MCF 10A (cell line): ENCODE measurements around the gene WDFY2. TPM values are rescaled to one million over a fixed set of nuclear protein-coding genes. Genes with fewer than 3 reads are reported as not detected.

Experiments
- BruUV-seq: library from RNA; stranded (reverse); fragments of 400-500 nt; replicated peaks from 2 replicates; lab custom pipeline; 2021; lab: Mats Ljungman, UMichigan
- CTCF ChIA-PET: fragments of 300-600 bp; sonication (Branson Sonifier 250); formaldehyde crosslinking; extraction: SDS; loops from one replicate; lab custom pipeline; 2021; ENCODE audit warnings: antibody characterized with exemption, inconsistent platforms; lab: Yijun Ruan, JAX
- POLR2A ChIA-PET: fragments of 300-600, 350-650 bp; sonication (Branson Sonifier 250); formaldehyde crosslinking; extraction: SDS; loops from one replicate; lab custom pipeline; 2020; ENCODE audit warnings: antibody characterized with exemption, inconsistent platforms; lab: Yijun Ruan, JAX
- DNase-seq: peaks from one replicate; pipeline ENCODE4 v3.0.0-alpha.2; 2018; ENCODE audit not compliant: unreplicated experiment
- H3K27ac Mint-ChIP-seq: one replicate; pipeline ENCODE4 v1.8.0; 2022; ENCODE audit warnings: mild to moderate bottlenecking, low read depth, mixed read lengths; ENCODE audit not compliant: unreplicated experiment
- H3K27me3 Mint-ChIP-seq: one replicate; pipeline ENCODE4 v1.8.0; 2022; ENCODE audit warnings: mixed read lengths; ENCODE audit not compliant: insufficient read depth, unreplicated experiment
- H3K36me3 Mint-ChIP-seq: one replicate; pipeline ENCODE4 v1.8.0; 2022; ENCODE audit warnings: mild to moderate bottlenecking, moderate library complexity, mixed read lengths; ENCODE audit not compliant: insufficient read depth, unreplicated experiment
- H3K4me1 Mint-ChIP-seq: one replicate; pipeline ENCODE4 v1.8.0; 2022; ENCODE audit warnings: mixed read lengths; ENCODE audit not compliant: insufficient read depth, unreplicated experiment
- H3K4me3 Mint-ChIP-seq: one replicate; pipeline ENCODE4 v1.8.0; 2022; ENCODE audit warnings: mild to moderate bottlenecking, moderate library complexity, mixed read lengths; ENCODE audit not compliant: unreplicated experiment
- H3K9me3 Mint-ChIP-seq: one replicate; pipeline ENCODE4 v1.8.0; 2022; ENCODE audit warnings: mixed read lengths; ENCODE audit not compliant: unreplicated experiment
- intact Hi-C: fragments of 100-400 bp; cut with micrococcal nuclease; formaldehyde crosslinking; loops from 2 replicates; pipeline ENCODE4 v1.14.1; 2022
- total RNA-seq: library from RNA; stranded (reverse); gene quantifications from 2 replicates; pipeline ENCODE4 v1.2.3, GENCODE V29; 2022
- TF ChIP-seq, protein P1 (sequence below): fragments of 200-600 bp; IDR thresholded peaks from one replicate; pipeline ENCODE4 v1.8.0; 2022; ENCODE audit warnings: antibody characterized with exemption, mild to moderate bottlenecking; ENCODE audit not compliant: unreplicated experiment

The WDFY2 gene
- total RNA-seq, 1 experiment from 2014 or later: 56.2 TPM

DNA sequence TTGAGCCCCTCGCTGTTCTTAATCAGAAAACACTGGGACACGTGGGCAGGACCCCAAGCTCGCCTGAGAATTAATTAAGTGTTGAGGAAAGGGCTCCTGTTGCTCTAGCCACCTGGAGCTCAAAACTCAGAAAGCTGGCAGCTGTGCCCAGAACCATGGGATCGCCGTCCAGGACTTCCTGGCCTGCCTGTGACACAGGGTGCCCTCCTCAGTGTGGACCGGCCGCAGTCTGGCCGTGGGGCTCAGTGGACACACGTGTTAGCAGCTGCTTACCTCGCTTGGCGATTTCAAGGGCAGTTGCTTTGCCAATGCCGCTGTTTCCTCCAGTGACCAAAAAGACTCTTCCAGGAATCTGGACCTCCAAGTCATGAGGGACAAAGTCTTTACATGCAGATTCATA lies 215.0 kb downstream of the WDFY2 start:
- no peak for DNase-seq
- Mint-ChIP-seq H3K4me1 (peaks cover 11% of the 10 kb centered on the region), H3K4me3 (no peak overlapping the region), H3K27me3 (no peaks in the 10 kb centered on the region), H3K9me3 (no peaks in the 10 kb centered on the region), H3K36me3 (no peaks in the 10 kb centered on the region), H3K27ac (no peak overlapping the region)
- TF ChIP-seq, protein P1, sequence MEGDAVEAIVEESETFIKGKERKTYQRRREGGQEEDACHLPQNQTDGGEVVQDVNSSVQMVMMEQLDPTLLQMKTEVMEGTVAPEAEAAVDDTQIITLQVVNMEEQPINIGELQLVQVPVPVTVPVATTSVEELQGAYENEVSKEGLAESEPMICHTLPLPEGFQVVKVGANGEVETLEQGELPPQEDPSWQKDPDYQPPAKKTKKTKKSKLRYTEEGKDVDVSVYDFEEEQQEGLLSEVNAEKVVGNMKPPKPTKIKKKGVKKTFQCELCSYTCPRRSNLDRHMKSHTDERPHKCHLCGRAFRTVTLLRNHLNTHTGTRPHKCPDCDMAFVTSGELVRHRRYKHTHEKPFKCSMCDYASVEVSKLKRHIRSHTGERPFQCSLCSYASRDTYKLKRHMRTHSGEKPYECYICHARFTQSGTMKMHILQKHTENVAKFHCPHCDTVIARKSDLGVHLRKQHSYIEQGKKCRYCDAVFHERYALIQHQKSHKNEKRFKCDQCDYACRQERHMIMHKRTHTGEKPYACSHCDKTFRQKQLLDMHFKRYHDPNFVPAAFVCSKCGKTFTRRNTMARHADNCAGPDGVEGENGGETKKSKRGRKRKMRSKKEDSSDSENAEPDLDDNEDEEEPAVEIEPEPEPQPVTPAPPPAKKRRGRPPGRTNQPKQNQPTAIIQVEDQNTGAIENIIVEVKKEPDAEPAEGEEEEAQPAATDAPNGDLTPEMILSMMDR: no peak
- ChIA-PET CTCF (interaction anchor here (0.6 to 5.8 kb wide), 14 partner anchors 12 to 1863 kb away, joined by 3 to 49 read pairs (median 16); partner anchors contain the start of gene SPRYD7), POLR2A (interaction anchor here (0.6 to 2.1 kb wide), 5 partner anchors 200 to 349 kb away, joined by 3 to 16 read pairs (median 3); partner anchors contain the start of gene INTS6)
- BruUV-seq: no TSS peak
- intact Hi-C loops: loop anchor here (5.0 to 10.0 kb wide), 3 partner anchors 212 to 514 kb away; partner anchors contain the start of gene INTS6

DNA sequence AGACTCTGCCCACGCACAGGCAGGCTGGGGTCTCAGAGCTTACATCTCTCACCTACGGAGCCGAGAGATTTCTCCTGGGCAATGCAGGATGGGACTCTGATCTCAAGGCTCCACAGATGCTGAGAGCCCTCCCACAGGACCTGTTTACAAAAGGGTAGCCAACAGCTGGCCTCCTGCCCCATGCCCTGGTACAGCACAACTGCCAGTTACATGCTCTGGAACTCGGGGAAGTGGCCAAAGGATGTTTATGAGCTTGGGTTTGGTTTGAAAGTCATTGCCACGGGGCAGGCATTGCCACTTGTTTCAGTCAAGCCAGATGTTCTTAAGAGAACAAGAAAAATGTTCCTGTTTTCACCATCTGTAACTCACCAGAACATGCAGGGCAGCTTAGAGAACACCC lies 216.2 kb downstream of the WDFY2 start:
- BruUV-seq: no TSS peak
- Mint-ChIP-seq H3K4me1 (peaks cover 11% of the 10 kb centered on the region), H3K27me3 (no peaks in the 10 kb centered on the region), H3K27ac (no peak overlapping the region), H3K9me3 (no peaks in the 10 kb centered on the region), H3K4me3 (no peak overlapping the region), H3K36me3 (no peaks in the 10 kb centered on the region)
- ChIA-PET POLR2A (interaction anchor here (0.6 to 3.3 kb wide), 5 partner anchors 348 to 376 kb away, joined by 3 to 16 read pairs (median 4); partner anchors contain the start of gene INTS6), CTCF (interaction anchor here (0.6 to 1.7 kb wide), 18 partner anchors 9 to 675 kb away, joined by 3 to 6 read pairs (median 4); no protein-coding TSS in a partner anchor)
- intact Hi-C loops: no loop called here
- TF ChIP-seq, protein P1: no peak
- no peak for DNase-seq

DNA sequence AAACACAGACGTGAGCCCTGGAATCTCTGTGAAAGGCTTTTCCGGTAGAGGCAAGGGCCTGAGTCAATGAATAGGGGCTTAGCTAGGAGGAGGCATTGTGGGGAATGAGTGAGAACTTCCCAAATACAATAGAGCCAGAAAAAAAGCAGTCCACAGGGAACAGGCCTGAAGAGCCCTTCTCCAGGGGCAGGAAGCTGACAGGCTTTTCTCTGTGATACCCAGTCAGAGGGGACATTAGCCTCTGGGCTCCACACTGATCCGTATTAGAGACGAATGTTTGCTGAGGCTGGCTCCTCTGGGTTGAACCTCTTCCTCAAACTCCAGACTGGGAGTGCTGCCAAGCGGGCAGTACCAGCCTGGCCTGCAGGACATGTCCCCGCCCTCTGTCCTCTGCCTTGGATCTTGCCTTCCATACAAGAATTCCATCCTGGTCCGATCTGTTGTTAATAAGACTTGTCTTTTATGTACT lies 217.4 kb downstream of the WDFY2 start:
- intact Hi-C loops: no loop called here
- no peaks in the 10 kb centered on the region for H3K9me3 Mint-ChIP-seq
- H3K27ac Mint-ChIP-seq: peak overlapping the region; percentile 63
- CTCF ChIA-PET: interaction anchor here (0.8 to 1.7 kb wide), 6 partner anchors 10 to 676 kb away, joined by 4 to 6 read pairs (median 4); no protein-coding TSS in a partner anchor
- H3K4me1 Mint-ChIP-seq: peaks cover 14% of the 10 kb centered on the region
- BruUV-seq: no TSS peak
- peak; percentile 38 for DNase-seq
- H3K36me3 Mint-ChIP-seq: no peaks in the 10 kb centered on the region
- TF ChIP-seq, protein P1: no peak
- no peaks in the 10 kb centered on the region for H3K27me3 Mint-ChIP-seq
- peak overlapping the region; percentile 12 for H3K4me3 Mint-ChIP-seq
- POLR2A ChIA-PET: interaction anchor here (0.7 to 3.3 kb wide), 15 partner anchors 8 to 428 kb away, joined by 3 to 16 read pairs (median 3); partner anchors contain the start of gene INTS6

DNA sequence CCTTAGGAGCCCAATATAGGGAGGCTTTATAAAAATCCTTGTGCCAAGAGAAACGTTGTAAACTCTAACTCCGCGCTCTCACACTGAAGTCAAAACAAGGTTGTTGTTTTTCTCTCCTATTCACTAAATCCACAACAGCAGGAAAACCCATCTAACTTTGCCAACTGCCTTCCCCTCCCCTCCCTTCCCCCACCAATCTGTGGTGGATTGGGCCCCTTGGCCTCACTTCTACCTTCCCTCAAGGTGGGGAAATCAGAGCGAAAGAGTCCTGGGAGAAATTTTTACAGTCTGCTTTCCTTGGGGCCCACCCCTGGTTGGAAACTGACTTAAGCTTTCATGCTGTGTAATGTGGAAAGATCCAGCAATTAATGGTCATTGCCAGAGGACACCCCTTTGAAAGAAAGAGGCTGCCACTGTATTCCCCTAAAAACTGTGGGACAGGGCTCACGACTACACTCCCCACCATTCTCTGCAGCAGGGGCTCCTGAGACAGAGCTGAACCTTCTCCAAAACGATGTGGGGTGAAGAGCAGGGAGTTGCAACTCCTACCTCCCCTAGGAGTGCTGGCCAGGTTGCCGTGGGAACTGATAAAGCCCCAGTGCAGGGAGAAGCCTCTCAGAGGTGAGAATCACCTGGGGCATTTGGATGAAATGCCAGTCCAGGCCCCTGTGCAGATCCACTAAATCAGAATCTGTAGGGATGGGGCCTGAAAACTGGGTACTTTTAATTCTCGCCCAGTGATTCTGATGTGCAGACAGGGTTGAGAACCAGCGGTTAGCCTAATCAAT lies 218.6 kb downstream of the WDFY2 start:
- Mint-ChIP-seq H3K4me1 (peaks cover 16% of the 10 kb centered on the region), H3K9me3 (no peaks in the 10 kb centered on the region), H3K27ac (peak overlapping the region; percentile 87), H3K36me3 (no peaks in the 10 kb centered on the region), H3K27me3 (no peaks in the 10 kb centered on the region), H3K4me3 (peak overlapping the region; percentile 74)
- CTCF ChIA-PET: interaction anchor here (0.5 to 0.7 kb wide), 5 partner anchors 13 to 672 kb away, joined by 3 to 4 read pairs (median 3); no protein-coding TSS in a partner anchor
- no peak for DNase-seq
- TSS peak; percentile 74 for BruUV-seq
- intact Hi-C loops: no loop called here
- TF ChIP-seq, protein P1: no peak
- POLR2A ChIA-PET: interaction anchor here (0.6 to 3.3 kb wide), 20 partner anchors 9 to 405 kb away, joined by 3 to 16 read pairs (median 3); partner anchors contain the start of gene INTS6
